Activated T-cell treated with anti-CD3 and anti-CD28 coated beads for 24 hours (primary cell): ENCODE data around the gene C1orf52.
A peak's percentile ranks its signal among the peaks of the same experiment; 100 is the strongest.

Source experiments
- DNase-seq: peaks from one replicate; pipeline ENCODE4 v3.0.0-alpha.2; 2020; ENCODE audit warnings: low read depth

C1orf52 gene

DNA sequence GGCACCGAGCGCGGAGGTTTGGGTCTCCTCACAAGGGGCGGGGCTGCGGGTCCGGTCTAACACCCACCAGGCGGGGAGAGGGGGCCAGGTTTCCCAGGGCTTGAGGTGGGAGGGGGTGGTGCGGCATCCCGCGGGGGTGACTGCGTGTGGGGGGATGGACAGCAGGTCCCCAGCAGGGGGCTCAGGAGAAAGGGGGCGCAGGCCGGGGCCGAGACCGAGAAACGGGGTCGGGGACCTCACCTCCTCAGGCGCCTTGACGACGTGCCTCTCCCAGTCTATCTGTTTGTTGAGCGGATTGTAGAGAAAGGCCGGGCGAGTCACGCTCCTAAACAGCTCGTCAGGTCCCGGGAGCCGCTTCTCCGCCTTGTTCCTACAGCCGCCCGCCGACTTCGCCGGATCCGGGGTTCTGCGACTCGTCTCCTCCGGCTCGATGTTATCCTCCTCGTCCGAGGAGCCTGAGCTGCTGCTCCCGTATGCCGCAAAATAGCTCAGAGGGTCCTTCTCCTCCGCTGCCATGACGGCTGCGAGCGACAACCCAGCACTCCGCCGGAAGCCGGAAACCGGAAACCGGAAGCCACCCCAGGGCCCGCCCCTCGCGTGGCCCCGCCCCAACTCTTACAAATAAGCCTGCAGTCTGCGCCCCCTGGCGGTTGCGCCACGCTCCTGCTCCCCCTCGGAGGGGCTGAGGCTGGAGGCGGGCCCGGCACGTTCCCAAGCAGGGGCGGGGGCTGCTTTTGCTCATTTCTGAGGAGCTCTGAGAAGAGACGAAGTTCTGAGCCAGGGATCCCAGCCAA lies at the start of gene C1orf52:
Gene C1orf52, minus strand, starts transcription at position 545 of the 794 bp plus-strand sequence. Its CDS starts 29 bp downstream, at position 516.
- peak; percentile 98 for DNase-seq

DNA sequence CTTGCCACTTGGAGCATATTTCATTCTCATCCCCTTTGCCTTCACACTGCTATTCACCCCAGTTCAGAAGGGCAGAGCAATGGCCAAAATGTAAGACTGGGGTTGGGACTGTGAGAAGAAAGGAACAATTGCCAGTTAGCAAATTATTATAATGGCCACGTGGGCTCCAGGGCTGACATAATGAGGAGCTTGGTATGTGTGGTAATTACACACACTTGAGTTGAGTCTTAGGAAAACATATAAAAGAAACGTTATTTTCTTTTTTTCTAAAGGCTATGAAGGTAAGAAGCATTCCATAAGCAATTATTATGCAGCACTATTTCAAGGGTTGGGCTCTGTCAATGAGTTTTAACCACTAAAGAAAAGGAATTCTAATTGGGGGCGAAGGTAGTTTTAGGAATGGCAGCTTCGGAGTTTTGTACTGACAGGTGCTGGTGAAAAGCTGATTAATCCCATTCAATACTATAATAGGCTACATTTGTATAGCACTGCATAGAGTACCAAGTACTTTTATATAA lies 49.4 kb upstream of the C1orf52 start:
- no peak for DNase-seq

DNA sequence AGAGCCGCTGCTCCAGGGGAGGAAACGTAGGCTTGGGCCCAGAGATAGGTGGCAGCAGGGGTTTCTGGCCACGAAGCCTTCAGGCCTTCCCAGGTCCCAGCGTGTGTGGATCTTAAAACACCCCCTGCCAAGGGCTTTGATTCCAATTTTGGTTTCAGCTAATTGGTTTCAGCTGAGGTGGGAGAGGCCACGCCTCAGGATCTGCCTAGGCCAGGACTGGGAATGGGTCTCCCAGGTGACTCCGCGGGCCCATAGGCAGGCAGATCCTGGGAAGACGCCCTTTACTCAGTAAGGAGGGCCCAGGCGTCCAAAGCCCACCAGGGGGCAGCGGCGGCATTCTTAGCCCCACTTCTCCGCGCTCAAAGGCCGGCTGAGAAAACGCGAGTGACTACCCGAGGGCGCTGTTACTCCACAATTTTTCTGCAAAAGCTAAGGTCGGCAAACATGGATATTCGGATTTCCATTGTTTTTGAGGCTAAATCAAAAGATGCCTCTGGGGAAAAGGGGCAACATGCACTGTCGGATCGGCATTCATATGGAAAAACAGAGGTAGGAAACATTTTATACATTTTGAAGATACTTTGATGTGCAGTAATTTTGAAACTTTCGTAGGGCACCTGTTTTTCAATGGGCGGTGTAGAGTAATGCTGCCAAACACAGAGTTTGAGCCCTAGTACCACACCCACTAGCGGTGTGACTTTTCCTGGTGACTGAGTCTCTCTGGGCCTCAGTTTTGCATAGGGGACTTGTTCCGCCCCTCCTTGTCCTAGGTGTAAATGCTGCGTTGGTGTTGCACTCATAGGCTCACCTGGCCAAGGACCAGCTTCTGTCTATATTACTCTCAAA lies 48.7 kb upstream of the C1orf52 start:
- DNase-seq, result peak; percentile 47

DNA sequence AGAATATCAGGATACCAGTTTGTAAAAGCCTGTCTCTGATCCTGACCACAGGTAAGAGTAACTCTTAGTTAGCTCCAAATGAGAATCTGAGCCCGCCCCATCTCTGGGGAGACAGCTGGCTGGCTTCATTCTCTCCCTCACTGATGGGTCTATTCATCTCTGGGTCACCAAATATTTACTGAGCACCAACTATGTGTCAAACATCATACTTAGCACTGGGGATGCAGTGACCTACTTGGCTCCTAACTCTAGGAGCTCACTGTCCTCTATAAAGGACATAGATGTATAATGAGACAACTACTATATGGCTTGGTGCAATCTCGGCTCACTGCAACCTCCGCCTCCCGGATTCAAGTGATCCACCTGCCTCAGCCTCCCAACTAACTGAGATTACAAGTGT lies 46.8 kb upstream of the C1orf52 start:
- DNase-seq, result no peak

DNA sequence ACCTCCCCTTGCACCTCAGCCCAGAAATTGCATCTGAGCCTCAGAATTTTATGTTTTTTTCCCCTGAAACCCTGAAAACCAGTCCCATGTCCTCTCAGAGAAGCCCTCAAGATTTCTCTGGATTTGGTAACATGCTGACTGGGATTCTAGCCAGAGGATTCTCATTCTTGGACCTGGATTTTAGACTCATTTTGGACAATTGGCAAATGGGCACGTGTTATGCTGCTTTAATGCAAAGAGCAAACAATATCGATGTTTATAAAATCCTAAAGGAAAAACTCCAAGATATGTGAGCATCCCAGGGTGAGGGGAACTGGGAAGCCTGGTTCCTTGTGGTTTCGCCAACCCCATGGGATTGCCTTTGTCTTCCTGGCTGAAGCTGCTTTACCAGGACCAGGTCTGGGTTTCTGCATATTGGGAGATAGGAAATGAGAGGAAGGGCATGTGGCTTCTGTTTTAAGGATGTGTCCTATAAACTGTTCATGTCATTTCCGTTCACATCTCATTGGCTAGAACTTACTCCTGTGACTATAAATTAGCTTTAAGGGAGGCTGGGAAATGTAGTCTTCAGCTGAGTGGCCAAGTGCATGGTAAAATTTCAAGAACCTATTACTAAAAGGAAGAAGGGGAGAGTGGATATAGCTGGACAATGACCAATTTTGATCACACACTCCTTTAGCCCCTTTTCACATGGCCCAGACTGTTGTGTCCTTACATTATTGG lies 44.1 kb upstream of the C1orf52 start:
- DNase-seq, result no peak

GRCh38 chr1:85300140-85300539 lies 40.7 kb upstream of the C1orf52 start:
- DNase-seq, result no peak

DNA sequence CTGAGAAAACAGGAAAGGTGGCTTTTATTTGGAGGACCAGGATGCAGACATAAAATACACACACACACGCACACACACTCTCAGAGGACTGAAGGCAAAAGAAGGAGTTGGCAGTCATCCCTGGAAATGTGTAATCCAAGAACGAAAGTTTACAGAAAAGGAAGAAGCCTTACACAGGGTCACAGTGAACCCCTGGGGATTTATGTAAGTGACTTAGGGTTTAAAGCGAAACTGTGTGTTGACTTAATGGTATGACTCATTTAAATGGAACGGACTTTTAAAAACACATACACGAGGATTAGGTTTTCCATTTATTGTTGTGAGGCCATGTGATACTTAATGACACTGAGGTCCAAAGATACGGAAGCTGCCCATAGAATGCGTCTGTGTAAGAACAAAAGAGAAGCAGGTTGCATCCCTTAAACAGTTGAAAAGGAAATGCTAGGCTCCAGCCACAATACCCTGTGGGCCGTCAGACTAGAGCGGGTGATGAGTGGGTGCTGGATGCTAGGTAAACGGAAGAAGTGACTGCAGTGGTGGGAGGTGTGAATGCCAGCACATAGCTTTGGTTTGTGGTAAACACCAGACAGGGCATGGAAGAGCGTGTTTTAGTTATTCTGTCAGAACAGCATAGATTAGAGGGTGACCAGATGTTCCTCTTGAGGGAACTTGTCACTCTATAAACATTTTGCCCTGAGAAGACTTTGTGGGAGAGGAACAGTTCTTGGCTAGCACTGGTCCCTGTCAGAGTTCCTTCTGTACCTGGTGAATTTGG lies 38.6 kb upstream of the C1orf52 start:
- peak; percentile 75 for DNase-seq

DNA sequence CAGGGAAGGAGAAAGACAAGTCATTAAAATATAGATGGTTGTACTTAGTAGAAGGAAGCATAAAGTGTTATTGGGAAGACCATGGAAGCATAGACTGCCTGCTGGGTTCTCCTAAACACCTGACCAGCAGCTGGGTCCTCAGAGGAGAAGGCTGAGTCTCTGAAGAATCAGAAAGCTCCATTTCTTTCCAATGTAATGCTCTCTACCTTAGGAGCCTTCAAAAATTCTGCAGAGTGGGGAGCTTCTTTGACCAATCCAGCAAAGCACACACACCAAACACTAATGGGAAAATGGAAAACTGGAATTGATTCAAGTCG lies 38.0 kb upstream of the C1orf52 start:
- no peak for DNase-seq

GRCh38 chr1:85296980-85297379 lies 37.5 kb upstream of the C1orf52 start:
- DNase-seq, result no peak

- DNase-seq, result no peak
Observed at GRCh38 chr1:85295654-85296053, 36.2 kb upstream of the C1orf52 start.

DNA sequence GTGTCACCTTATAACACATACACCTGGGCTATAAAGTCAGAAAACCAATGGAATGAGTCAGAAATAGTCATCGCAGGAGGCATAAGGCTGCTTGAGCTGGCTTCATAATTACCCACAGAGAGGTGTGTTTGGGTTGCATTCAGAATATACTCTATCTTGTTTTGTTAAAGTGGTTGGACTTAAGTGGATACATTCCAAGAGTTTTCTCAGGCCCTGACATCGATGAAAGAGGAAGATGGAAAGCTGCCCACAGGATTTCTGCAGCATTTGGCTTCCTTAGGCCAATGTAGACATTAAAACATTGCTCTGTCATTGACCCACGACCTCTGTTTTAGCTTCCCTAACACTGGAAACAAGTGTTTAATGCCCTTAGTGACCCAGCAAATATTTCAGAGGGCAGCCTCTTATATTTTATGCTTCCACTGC lies 35.6 kb upstream of the C1orf52 start:
- DNase-seq, result no peak

GRCh38 chr1:85290826-85291225 lies 31.4 kb upstream of the C1orf52 start:
- no peak for DNase-seq

DNA sequence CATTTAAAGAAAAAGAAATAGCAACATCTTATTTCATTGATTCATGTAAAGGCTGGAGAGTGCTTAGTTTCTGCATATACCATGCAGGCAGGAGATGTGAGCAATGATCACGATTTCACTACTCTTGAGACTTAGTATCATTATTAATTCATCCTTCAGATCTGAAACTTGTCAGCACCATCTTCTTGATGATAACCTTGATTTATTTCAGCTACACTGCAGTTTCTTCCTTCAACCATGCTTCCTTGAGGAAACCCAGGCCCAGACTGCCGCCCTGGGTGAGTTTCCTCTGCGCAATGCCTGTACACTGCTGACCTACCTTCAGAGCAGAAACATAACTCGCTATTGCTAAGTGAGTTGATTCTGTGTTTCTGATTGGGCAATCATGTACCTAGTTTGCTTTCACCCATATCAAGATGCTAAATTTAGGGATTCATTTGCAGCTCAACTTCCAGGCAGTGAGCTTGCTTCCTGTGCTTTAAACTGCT lies 30.4 kb upstream of the C1orf52 start:
- no peak for DNase-seq

GRCh38 chr1:85289207-85289847 lies 29.9 kb upstream of the C1orf52 start:
- no peak for DNase-seq

GRCh38 chr1:85284202-85284601 lies 24.7 kb upstream of the C1orf52 start:
- no peak for DNase-seq

DNA sequence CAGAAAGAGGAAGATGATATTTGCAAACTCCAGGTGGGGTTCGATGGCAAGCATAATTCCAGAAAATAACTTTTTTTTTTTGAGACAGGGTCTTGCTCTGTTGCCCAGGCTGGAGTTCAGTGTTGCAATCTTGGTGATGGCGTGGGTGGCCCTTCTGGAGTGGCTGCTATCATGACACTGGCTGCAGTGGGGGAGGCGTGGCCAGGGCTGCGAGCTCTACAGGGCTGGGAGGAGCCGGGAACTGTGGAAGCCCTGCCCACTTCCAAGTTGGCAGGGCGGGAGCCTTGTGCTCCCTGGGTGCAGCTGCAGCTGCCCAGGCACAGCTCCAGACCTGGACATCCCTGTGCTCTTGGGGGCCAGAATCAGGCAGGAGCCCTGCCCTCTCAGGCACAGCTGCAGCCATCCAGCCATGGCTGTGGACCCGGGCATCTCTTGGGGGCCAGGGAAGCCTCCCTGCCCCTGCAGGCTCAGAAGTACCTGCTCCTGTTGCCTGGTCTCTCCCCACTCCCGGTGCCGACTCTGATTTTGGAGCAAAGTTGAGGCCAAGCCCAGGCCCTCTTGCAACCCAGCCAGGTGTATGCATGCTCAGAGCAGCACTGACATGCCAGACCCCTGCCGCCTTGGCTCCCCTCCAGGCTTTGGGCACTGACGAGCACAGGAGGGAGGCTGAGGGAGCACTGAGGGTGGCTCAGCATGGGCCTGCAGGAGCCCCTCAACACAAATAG lies 24.2 kb upstream of the C1orf52 start:
- no peak for DNase-seq

DNA sequence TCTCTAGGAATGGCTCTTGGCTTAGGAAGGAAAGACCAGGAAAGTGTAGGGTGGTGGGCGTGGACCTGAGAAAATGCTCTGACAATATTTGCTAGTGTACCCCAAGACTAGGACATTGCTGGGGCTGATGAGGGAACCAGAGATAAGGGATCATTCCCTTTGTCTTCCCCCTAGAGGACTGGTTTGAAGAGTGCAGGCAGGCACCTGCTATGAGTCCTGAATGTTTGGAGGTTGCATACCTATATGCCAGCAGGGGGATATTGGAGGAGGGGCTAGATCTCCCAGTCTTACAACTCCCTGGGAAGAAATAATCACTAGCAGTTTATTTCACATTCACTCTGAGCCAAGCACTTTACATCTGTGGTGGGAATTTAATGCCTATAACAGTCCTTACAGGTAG lies 23.0 kb upstream of the C1orf52 start:
- DNase-seq, result no peak

DNA sequence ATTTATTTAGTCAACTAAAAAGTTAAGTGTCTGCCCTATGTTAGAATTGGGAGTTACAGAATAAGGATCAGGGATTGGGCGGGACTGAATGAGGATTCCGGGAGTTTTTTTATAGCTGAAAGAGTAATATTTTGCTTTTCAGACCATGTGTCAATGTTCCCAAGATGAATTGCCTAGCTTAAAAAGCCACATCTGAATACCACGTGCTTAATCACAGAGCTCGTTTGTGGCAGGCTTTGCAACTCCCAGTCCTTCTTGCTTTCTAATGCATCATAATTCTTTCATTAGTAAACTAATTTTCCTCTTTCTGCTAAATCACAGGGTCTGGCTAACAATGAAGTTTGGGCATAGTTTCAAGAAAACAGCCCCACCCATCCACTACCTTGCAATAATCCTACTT lies 21.2 kb upstream of the C1orf52 start:
- no peak for DNase-seq

- no peak for DNase-seq
Observed at GRCh38 chr1:85279458-85280080, 20.1 kb upstream of the C1orf52 start.

GRCh38 chr1:85278853-85279314 lies 19.4 kb upstream of the C1orf52 start:
- DNase-seq, result no peak
